SK-N-SH (cell line): Measurements from ENCODE around the gene BUD23. TPM values are rescaled to one million over a fixed set of nuclear protein-coding genes. Genes with fewer than 3 reads are reported as not detected.

Experiments
- CTCF ChIA-PET: fragments of 300-600, 350-600 bp; formaldehyde crosslinking; extraction: SDS; loops from one replicate; lab custom pipeline; 2021; lab: Yijun Ruan, JAX
- POLR2A ChIA-PET: fragments of 350-600 bp; sonication (Branson Sonifier 250); formaldehyde crosslinking; extraction: SDS; loops from one replicate; lab custom pipeline; 2020; ENCODE audit warnings: antibody characterized with exemption, inconsistent platforms; lab: Yijun Ruan, JAX
- DNase-seq: peaks from one replicate; pipeline ENCODE4 v3.0.0; 2012
- H2AFZ ChIP-seq: fragments of 200-600 bp; sonication (generic); 2 replicates; pipeline ENCODE4 v1.8.1; 2016; ENCODE audit warnings: antibody characterized with exemption, mild to moderate bottlenecking, low read depth
- H3F3A ChIP-seq: fragments of 200-600 bp; sonication (generic); replicated peaks from 2 replicates; pipeline ENCODE3; 2016; ENCODE audit warnings: antibody characterized with exemption, mild to moderate bottlenecking; ENCODE audit not compliant: insufficient read depth
- H3K27ac ChIP-seq, 2 experiments: fragments of 200-500 bp in 1 of 2; fragments of 200-600 bp in 1 of 2; sonication (Bioruptor generic) in 1 of 2; sonication (generic), shearing (Covaris generic) in 1 of 2; 2 replicates each; pipeline versions ENCODE4 v1.5.1 to v1.6.1; 2014 to 2016; ENCODE audit warnings: low read depth in 2 of 2, inconsistent platforms in 1 of 2, low read length in 1 of 2, mild to moderate bottlenecking in 1 of 2, mixed read lengths in 1 of 2
- H3K27me3 ChIP-seq: fragments of 200-600 bp; sonication (generic), shearing (Covaris generic); 2 replicates; pipeline ENCODE4 v1.6.1; 2016; ENCODE audit warnings: mixed run types; ENCODE audit not compliant: insufficient read depth
- H3K36me3 ChIP-seq, 2 experiments: fragments of 200-500 bp in 1 of 2; fragments of 200-600 bp in 1 of 2; sonication (Bioruptor generic) in 1 of 2; sonication (generic) in 1 of 2; replicated peaks in 1 of 2; 2 replicates each; pipeline versions ENCODE3 to v1.5.1; 2014 to 2016; ENCODE audit warnings: low read length in 1 of 2, mild to moderate bottlenecking in 1 of 2; ENCODE audit not compliant: insufficient read depth in 2 of 2, control insufficient read depth in 1 of 2
- H3K4me1 ChIP-seq, 2 experiments: fragments of 200-500 bp in 1 of 2; fragments of 200-600 bp in 1 of 2; sonication (Bioruptor generic) in 1 of 2; sonication (generic), shearing (Covaris generic) in 1 of 2; 2 replicates each; pipeline versions ENCODE4 v1.5.1 to v1.6.1; 2014 to 2016; ENCODE audit warnings: low read depth in 1 of 2, low read length in 1 of 2, mixed run types in 1 of 2; ENCODE audit not compliant: insufficient read depth in 2 of 2, control insufficient read depth in 1 of 2
- H3K4me2 ChIP-seq: fragments of 200-600 bp; sonication (generic), shearing (Covaris generic); 2 replicates; pipeline ENCODE4 v1.6.1; 2017; ENCODE audit warnings: mixed run types
- H3K4me3 ChIP-seq, 2 experiments: fragments of 200-500 bp in 1 of 2; fragments of 200-600 bp in 1 of 2; sonication (Bioruptor generic) in 1 of 2; sonication (generic), shearing (Covaris generic) in 1 of 2; 2 replicates each; pipeline versions ENCODE4 v1.5.1 to v1.8.1; 2014 to 2016; ENCODE audit warnings: low read depth in 2 of 2, inconsistent platforms in 1 of 2, low read length in 1 of 2, mild to moderate bottlenecking in 1 of 2, mixed read lengths in 1 of 2, moderate library complexity in 1 of 2
- H3K79me2 ChIP-seq: fragments of 200-600 bp; sonication (generic); 2 replicates; pipeline ENCODE4 v1.8.1; 2017; ENCODE audit warnings: mild to moderate bottlenecking; ENCODE audit not compliant: insufficient read depth
- H3K9ac ChIP-seq: fragments of 200-600 bp; sonication (generic); 2 replicates; pipeline ENCODE4 v1.6.1; 2017; ENCODE audit warnings: mixed run types
- H3K9me2 ChIP-seq: fragments of 200-600 bp; sonication (generic); 2 replicates; pipeline ENCODE4 v1.6.1; 2017; ENCODE audit warnings: mixed run types
- H3K9me3 ChIP-seq: fragments of 200-600 bp; sonication (generic); 2 replicates; pipeline ENCODE4 v1.6.1; 2017; ENCODE audit warnings: mixed run types, mild to moderate bottlenecking, moderate library complexity
- H4K20me1 ChIP-seq: fragments of 200-600 bp; sonication (generic); 2 replicates; pipeline ENCODE4 v1.6.1; 2017; ENCODE audit warnings: mild to moderate bottlenecking, mixed run types; ENCODE audit not compliant: insufficient read depth
- CHD2 ChIP-seq: fragments of 150-350 bp; IDR thresholded peaks from 2 replicates; pipeline ENCODE4 v1.6.1; 2018; ENCODE audit warnings: low read length; ENCODE audit not compliant: partially characterized antibody
- ELF1 ChIP-seq: IDR thresholded peaks from 2 replicates; pipeline ENCODE4 v1.4.0; 2012
- FOXM1 ChIP-seq: IDR thresholded peaks from 2 replicates; pipeline ENCODE4 v1.4.0; 2012; ENCODE audit warnings: low read depth, mild to moderate bottlenecking
- GABPA ChIP-seq: IDR thresholded peaks from 2 replicates; pipeline ENCODE4 v1.4.0; 2012; ENCODE audit warnings: low read depth, mild to moderate bottlenecking
- GATA2 ChIP-seq: sonication (generic); formaldehyde crosslinking; IDR thresholded peaks from 2 replicates; pipeline ENCODE4 v1.5.0; 2020; ENCODE audit warnings: mild to moderate bottlenecking, missing genetic modification reagents
- POLR2AphosphoS5 ChIP-seq: IDR thresholded peaks from 2 replicates; pipeline ENCODE4 v1.6.1; 2012; ENCODE audit warnings: low read depth, low read length
- RCOR1 ChIP-seq: fragments of 150-350 bp; IDR thresholded peaks from 2 replicates; pipeline ENCODE4 v1.6.1; 2017; ENCODE audit warnings: antibody characterized with exemption, low read length
- SIN3A ChIP-seq: IDR thresholded peaks from 2 replicates; pipeline ENCODE4 v1.6.1; 2012; ENCODE audit warnings: low read depth, mild to moderate bottlenecking, low read length, moderate library complexity, borderline replicate concordance
- SMC3 ChIP-seq: IDR thresholded peaks from 2 replicates; pipeline ENCODE4 v1.6.1; 2012; ENCODE audit warnings: low read depth, low read length, improper control_type of control experiment
- TAF1 ChIP-seq: IDR thresholded peaks from 2 replicates; pipeline ENCODE4 v1.6.1; 2012; ENCODE audit warnings: low read depth, mild to moderate bottlenecking, low read length, moderate library complexity, borderline replicate concordance
- TEAD4 ChIP-seq: IDR thresholded peaks from 2 replicates; pipeline ENCODE4 v1.4.0; 2012; ENCODE audit warnings: mild to moderate bottlenecking, borderline replicate concordance; ENCODE audit not compliant: insufficient read depth
- YY1 ChIP-seq: IDR thresholded peaks from 2 replicates; pipeline ENCODE4 v1.4.0; 2012; ENCODE audit warnings: low read depth, mild to moderate bottlenecking
- WGBS: methylation state at CpG from one replicate; pipeline ENCODE4 v1.1.6; 2017; ENCODE audit warnings: low lambda C conversion rate; 5-methylcytosine and 5-hydroxymethylcytosine counted together
- polyA plus RNA-seq, 3 experiments: library from polyadenylated mRNA; depleted of rRNA; stranded (reverse); fragments of >200 nt; gene quantifications; 2 replicates each; pipeline ENCODE4 v1.2.3, GENCODE V29; 2012
- TF ChIP-seq, protein P1 (sequence below): IDR thresholded peaks from 2 replicates; pipeline ENCODE4 v1.6.1; 2012; ENCODE audit warnings: mild to moderate bottlenecking, low read depth, low read length, moderate library complexity
- TF ChIP-seq, protein P2 (sequence below): fragments of 150-350 bp; IDR thresholded peaks from 2 replicates; pipeline ENCODE4 v1.6.1; 2016; ENCODE audit warnings: mild to moderate bottlenecking, low read depth, low read length
- TF ChIP-seq, protein P3 (sequence below): IDR thresholded peaks from 2 replicates; pipeline ENCODE4 v1.4.0; 2012; ENCODE audit warnings: low read depth, borderline replicate concordance

Gene BUD23
- polyA plus RNA-seq, 1 of the 3 experiments (the other 2 are of a cell fraction): 206 TPM

- H3K4me1 ChIP-seq: no peaks in the 10 kb centered on the region
- POLR2A ChIA-PET: interaction anchor here (0.9 kb wide), 1 partner anchor 9 kb away, joined by 3 read pairs; no protein-coding TSS in a partner anchor
- H2AFZ ChIP-seq: no peak overlapping the region
- H3F3A ChIP-seq: no peaks in the 10 kb centered on the region
- no peak for DNase-seq
- peaks cover 44 to 61% of the 10 kb centered on the region in 2 experiments for H3K36me3 ChIP-seq
- H3K9ac ChIP-seq: no peak overlapping the region
- H3K27me3 ChIP-seq: no peaks in the 10 kb centered on the region
- no peak overlapping the region for H3K4me3 ChIP-seq
- no peaks in the 10 kb centered on the region for H3K9me2 ChIP-seq
- H3K27ac ChIP-seq: no peak overlapping the region
- no peaks in the 10 kb centered on the region for H3K9me3 ChIP-seq
- TF ChIP-seq SMC3 (no peak), YY1 (no peak), GATA2 (CRISPR knock-in tag) (no peak), GABPA (no peak), POLR2AphosphoS5 (no peak), CHD2 (no peak), RCOR1 (no peak), TEAD4 (no peak), FOXM1 (no peak), ELF1 (no peak), SIN3A (no peak), TAF1 (no peak)
- TF ChIP-seq, protein P1, sequence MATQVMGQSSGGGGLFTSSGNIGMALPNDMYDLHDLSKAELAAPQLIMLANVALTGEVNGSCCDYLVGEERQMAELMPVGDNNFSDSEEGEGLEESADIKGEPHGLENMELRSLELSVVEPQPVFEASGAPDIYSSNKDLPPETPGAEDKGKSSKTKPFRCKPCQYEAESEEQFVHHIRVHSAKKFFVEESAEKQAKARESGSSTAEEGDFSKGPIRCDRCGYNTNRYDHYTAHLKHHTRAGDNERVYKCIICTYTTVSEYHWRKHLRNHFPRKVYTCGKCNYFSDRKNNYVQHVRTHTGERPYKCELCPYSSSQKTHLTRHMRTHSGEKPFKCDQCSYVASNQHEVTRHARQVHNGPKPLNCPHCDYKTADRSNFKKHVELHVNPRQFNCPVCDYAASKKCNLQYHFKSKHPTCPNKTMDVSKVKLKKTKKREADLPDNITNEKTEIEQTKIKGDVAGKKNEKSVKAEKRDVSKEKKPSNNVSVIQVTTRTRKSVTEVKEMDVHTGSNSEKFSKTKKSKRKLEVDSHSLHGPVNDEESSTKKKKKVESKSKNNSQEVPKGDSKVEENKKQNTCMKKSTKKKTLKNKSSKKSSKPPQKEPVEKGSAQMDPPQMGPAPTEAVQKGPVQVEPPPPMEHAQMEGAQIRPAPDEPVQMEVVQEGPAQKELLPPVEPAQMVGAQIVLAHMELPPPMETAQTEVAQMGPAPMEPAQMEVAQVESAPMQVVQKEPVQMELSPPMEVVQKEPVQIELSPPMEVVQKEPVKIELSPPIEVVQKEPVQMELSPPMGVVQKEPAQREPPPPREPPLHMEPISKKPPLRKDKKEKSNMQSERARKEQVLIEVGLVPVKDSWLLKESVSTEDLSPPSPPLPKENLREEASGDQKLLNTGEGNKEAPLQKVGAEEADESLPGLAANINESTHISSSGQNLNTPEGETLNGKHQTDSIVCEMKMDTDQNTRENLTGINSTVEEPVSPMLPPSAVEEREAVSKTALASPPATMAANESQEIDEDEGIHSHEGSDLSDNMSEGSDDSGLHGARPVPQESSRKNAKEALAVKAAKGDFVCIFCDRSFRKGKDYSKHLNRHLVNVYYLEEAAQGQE: no peak
- TF ChIP-seq, protein P2, sequence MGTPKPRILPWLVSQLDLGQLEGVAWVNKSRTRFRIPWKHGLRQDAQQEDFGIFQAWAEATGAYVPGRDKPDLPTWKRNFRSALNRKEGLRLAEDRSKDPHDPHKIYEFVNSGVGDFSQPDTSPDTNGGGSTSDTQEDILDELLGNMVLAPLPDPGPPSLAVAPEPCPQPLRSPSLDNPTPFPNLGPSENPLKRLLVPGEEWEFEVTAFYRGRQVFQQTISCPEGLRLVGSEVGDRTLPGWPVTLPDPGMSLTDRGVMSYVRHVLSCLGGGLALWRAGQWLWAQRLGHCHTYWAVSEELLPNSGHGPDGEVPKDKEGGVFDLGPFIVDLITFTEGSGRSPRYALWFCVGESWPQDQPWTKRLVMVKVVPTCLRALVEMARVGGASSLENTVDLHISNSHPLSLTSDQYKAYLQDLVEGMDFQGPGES: no peak
- TF ChIP-seq, protein P3, sequence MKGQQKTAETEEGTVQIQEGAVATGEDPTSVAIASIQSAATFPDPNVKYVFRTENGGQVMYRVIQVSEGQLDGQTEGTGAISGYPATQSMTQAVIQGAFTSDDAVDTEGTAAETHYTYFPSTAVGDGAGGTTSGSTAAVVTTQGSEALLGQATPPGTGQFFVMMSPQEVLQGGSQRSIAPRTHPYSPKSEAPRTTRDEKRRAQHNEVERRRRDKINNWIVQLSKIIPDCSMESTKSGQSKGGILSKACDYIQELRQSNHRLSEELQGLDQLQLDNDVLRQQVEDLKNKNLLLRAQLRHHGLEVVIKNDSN: no peak
- WGBS: 96% methylated on average over 7 of the region's 7 CpGs
- peaks cover 39% of the 10 kb centered on the region for H3K79me2 ChIP-seq
- H4K20me1 ChIP-seq: no peaks in the 10 kb centered on the region
- CTCF ChIA-PET: interaction anchor here (1.5 to 3.4 kb wide), 3 partner anchors 11 to 83 kb away, joined by 6 to 24 read pairs (median 13); no protein-coding TSS in a partner anchor
- H3K4me2 ChIP-seq: no peak overlapping the region
These were observed 7.2 kb downstream of the BUD23 start for GRCh38 chr7:73690646-73691045.
